Tibial artery (tissue), 4 donors: ENCODE results near the gene SNCAIP.
"Not testable (repeated sequence)": the region's sequence is repeated elsewhere in the genome, so short reads cannot be mapped to it uniquely, and the experiment has no call there.

Experiments used
- DNase-seq, 2 donors: peaks; one replicate each; pipeline ENCODE4 v3.0.0-alpha.2; 2019
- H3K27ac ChIP-seq, 2 donors: fragments of 200-600 bp; sonication (generic) in 1 of 2; 1 replicate in 1 of 2; 2 replicates in 1 of 2; pipeline ENCODE4 v1.5.1; 2018 to 2019; ENCODE audit warnings: mild to moderate bottlenecking in 1 of 2
- H3K27me3 ChIP-seq, 2 donors: fragments of 200-600 bp; sonication (generic) in 1 of 2; one replicate each; pipeline versions ENCODE4 v1.5.1 to v1.6.0; 2016 to 2019
- H3K36me3 ChIP-seq, 3 donors: fragments of 200-600 bp; sonication (generic) in 2 of 3; one replicate each; pipeline ENCODE4 v1.5.1; 2016 to 2019; ENCODE audit warnings: mild to moderate bottlenecking in 2 of 3
- H3K4me1 ChIP-seq, 4 donors: fragments of 200-600 bp; sonication (generic) in 2 of 4; 1 replicate in 3 of 4; 2 replicates in 1 of 4; pipeline ENCODE4 v1.5.1; 2016 to 2019
- H3K4me3 ChIP-seq, 2 donors: fragments of 200-600 bp; sonication (generic) in 1 of 2; 1 replicate in 1 of 2; 2 replicates in 1 of 2; pipeline ENCODE4 v1.5.1; 2018 to 2019; ENCODE audit warnings: mild to moderate bottlenecking in 2 of 2
- H3K9me3 ChIP-seq, 3 donors: fragments of 200-600 bp; sonication (generic) in 1 of 3; one replicate each; pipeline ENCODE4 v1.5.1; 2016 to 2019
- intact Hi-C: fragments of 100-400 bp; cut with DNase I; formaldehyde crosslinking; loops from one replicate; pipeline ENCODE4 v1.15.0; 2023; ENCODE audit warnings: low total_unique reads
- TF ChIP-seq, protein P1 (sequence below), 2 experiments: fragments of 200-600 bp in 1 of 2; fragments of 450-650 bp in 1 of 2; IDR thresholded peaks; one replicate each; pipeline ENCODE4 v1.5.1; 2017 to 2019; ENCODE audit warnings: antibody characterized with exemption in 2 of 2, mild to moderate bottlenecking in 1 of 2, moderate library complexity in 1 of 2

Gene SNCAIP

GRCh38 chr5:122478741-122479442, 166.9 kb downstream of the SNCAIP start:
- TF ChIP-seq, protein P1, sequence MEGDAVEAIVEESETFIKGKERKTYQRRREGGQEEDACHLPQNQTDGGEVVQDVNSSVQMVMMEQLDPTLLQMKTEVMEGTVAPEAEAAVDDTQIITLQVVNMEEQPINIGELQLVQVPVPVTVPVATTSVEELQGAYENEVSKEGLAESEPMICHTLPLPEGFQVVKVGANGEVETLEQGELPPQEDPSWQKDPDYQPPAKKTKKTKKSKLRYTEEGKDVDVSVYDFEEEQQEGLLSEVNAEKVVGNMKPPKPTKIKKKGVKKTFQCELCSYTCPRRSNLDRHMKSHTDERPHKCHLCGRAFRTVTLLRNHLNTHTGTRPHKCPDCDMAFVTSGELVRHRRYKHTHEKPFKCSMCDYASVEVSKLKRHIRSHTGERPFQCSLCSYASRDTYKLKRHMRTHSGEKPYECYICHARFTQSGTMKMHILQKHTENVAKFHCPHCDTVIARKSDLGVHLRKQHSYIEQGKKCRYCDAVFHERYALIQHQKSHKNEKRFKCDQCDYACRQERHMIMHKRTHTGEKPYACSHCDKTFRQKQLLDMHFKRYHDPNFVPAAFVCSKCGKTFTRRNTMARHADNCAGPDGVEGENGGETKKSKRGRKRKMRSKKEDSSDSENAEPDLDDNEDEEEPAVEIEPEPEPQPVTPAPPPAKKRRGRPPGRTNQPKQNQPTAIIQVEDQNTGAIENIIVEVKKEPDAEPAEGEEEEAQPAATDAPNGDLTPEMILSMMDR (IDR thresholded peaks at IDR 0.05): no peak
- H3K4me3 ChIP-seq: no peak overlapping the region
- intact Hi-C loops: no loop called here
- no peaks in the 10 kb centered on the region for H3K27me3 ChIP-seq
- no peak overlapping the region for H3K27ac ChIP-seq
- DNase-seq: no peak
- no peaks in the 10 kb centered on the region for H3K36me3 ChIP-seq
- no peaks in the 10 kb centered on the region for H3K9me3 ChIP-seq
- H3K4me1 ChIP-seq: no peaks in the 10 kb centered on the region

GRCh38 chr5:122480146-122480545, 168.1 kb downstream of the SNCAIP start:
- intact Hi-C loops: no loop called here
- no peak overlapping the region for H3K27ac ChIP-seq
- DNase-seq: no peak
- no peaks in the 10 kb centered on the region for H3K9me3 ChIP-seq
- no peak overlapping the region for H3K4me3 ChIP-seq
- TF ChIP-seq, protein P1 (IDR thresholded peaks at IDR 0.05): no peak
- H3K4me1 ChIP-seq: no peaks in the 10 kb centered on the region
- H3K27me3 ChIP-seq: no peaks in the 10 kb centered on the region
- no peaks in the 10 kb centered on the region for H3K36me3 ChIP-seq

DNA sequence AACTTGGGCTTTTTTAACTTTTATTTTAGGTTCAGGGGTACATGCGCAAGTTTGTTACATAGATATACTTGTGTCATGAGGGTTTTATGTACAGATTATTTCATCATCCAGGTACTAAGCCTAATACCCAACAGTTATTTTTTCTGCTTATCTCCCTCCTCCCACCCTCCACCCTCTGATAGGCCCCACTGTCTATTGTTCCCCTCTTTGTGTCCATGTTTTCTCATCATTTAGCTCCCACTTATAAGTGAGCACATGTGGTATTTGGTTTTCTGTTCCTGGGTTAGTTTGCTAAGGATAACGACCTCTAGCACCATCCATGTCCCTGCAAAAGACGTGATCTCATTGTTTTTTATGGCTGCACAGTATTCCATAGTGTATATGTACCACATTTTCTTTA, 172.1 kb downstream of the SNCAIP start:
- Histone ChIP-seq H3K27ac (no peak overlapping the region), H3K4me3 (no peak overlapping the region), H3K27me3 (no peaks in the 10 kb centered on the region), H3K36me3 (no peaks in the 10 kb centered on the region), H3K4me1 (no peaks in the 10 kb centered on the region), H3K9me3 (no peaks in the 10 kb centered on the region)
- TF ChIP-seq, protein P1 (IDR thresholded peaks at IDR 0.05): no peak
- intact Hi-C loops: no loop called here
- DNase-seq: no peak

GRCh38 chr5:122485226-122485625, 173.2 kb downstream of the SNCAIP start:
- Histone ChIP-seq H3K27me3 (no peaks in the 10 kb centered on the region), H3K4me1 (no peaks in the 10 kb centered on the region), H3K9me3 (no peaks in the 10 kb centered on the region), H3K36me3 (no peaks in the 10 kb centered on the region), H3K4me3 (no peak overlapping the region), H3K27ac (no peak overlapping the region)
- intact Hi-C loops: no loop called here
- TF ChIP-seq, protein P1 (IDR thresholded peaks at IDR 0.05): no peak
- DNase-seq: no peak

DNA sequence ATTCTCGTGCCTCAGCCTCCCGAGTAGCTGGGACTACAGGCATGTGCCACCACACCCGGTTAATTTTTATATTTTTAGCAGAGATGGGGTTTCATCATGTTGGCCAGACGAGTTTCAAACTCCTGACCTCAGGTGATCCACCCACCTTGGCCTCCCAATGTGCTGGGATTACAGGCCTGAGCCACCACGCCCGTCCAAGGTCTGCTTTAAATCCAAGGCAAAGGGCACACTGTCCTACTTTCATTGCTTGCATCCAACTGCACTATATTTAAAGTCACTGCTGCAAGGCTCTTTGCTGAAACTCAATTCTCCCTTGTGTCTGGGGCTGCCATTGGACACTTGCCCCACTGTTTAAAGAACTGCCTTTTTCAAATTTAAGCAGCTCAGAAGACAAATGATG, 174.6 kb downstream of the SNCAIP start:
- not testable (repeated sequence) for DNase-seq, H3K27ac ChIP-seq, H3K27me3 ChIP-seq, H3K36me3 ChIP-seq, H3K4me1 ChIP-seq, H3K4me3 ChIP-seq, H3K9me3 ChIP-seq
- intact Hi-C loops: loop anchor here (1.0 kb wide), 1 partner anchor 19 kb away; no protein-coding TSS in a partner anchor

GRCh38 chr5:122490718-122491117, 178.7 kb downstream of the SNCAIP start:
- TF ChIP-seq, protein P1 (IDR thresholded peaks at IDR 0.05): no peak
- no peaks in the 10 kb centered on the region for H3K27me3 ChIP-seq
- H3K27ac ChIP-seq: no peak overlapping the region
- no peak for DNase-seq
- H3K9me3 ChIP-seq: no peaks in the 10 kb centered on the region
- no peaks in the 10 kb centered on the region for H3K36me3 ChIP-seq
- intact Hi-C loops: loop anchor here (10.0 kb wide), 1 partner anchor 296 kb away; no protein-coding TSS in a partner anchor
- H3K4me1 ChIP-seq: no peaks in the 10 kb centered on the region
- no peak overlapping the region for H3K4me3 ChIP-seq
